SK-N-DZ (cell line): ENCODE measurements around the gene ACER3.
"Not testable (repeated sequence)": the region's sequence is repeated elsewhere in the genome, so short reads cannot be mapped to it uniquely, and the experiment has no call there.

Experiments used
- DNase-seq: peaks from one replicate; pipeline ENCODE4 v3.0.0-alpha.2; 2015; ENCODE audit warnings: low spot score

Gene ACER3

GRCh38 chr11:77057938-77058474 is 197.3 kb downstream of the ACER3 start:
- DNase-seq = no peak

GRCh38 chr11:77058900-77059299 is 198.2 kb downstream of the ACER3 start:
- DNase-seq = no peak

DNA sequence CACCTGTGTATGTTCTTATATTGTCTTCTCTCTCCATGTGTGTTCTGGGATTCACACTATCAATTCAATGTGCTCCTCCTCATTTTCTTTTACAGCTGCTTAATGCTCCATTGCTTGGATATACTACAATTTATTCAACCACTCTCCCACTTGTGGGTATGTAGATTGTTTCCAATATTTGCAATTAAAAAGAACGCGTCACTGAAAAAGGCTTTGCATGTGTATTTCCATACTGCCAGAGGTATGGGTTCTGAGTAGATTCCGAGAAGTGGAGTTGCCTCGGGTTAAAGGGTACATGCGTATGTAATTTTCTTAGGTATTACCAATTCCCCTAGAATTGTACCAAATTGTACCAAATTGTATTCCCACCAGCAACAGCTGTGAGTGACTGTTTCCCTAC is 199.1 kb downstream of the ACER3 start:
- no peak for DNase-seq

GRCh38 chr11:77060234-77060633 is 199.5 kb downstream of the ACER3 start:
- DNase-seq = no peak

DNA sequence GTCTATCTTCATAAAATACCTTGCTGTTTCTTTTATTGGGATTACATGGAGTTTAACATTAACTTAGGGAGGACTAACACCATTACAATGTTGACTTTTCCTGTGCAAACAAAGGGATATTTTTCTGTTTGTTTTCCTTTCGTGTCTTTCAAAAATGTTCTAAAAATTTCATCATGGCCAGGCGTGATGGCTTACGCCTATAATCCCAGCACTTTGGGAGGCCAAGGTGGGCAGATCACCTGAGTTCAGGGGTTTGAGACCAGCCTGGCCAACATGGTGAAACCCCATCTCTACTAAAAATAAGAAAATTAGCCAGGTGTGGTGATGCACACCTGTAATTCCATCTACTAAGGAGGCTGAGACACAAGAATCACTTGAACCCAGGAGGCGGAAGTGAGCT is 200.5 kb downstream of the ACER3 start:
- DNase-seq = not testable (repeated sequence)

- no peak for DNase-seq
Observed at GRCh38 chr11:77062924-77063323, 202.2 kb downstream of the ACER3 start.

- no peak for DNase-seq
Observed at GRCh38 chr11:77063407-77063806, 202.7 kb downstream of the ACER3 start.

GRCh38 chr11:77063861-77064260 is 203.1 kb downstream of the ACER3 start:
- no peak for DNase-seq

GRCh38 chr11:77064648-77065217 is 204.0 kb downstream of the ACER3 start:
- DNase-seq = no peak

GRCh38 chr11:77065878-77066228 is 205.1 kb downstream of the ACER3 start:
- DNase-seq = no peak

GRCh38 chr11:77066229-77067042 is 205.7 kb downstream of the ACER3 start, which contains the start of gene CAPN5:
Gene CAPN5, plus strand, starts transcription at chr11:77066971. Its CDS starts 17,916 bp downstream, at chr11:77084887.
- peak; percentile 88 for DNase-seq

GRCh38 chr11:77067861-77068443 is 207.2 kb downstream of the ACER3 start:
- no peak for DNase-seq

DNA sequence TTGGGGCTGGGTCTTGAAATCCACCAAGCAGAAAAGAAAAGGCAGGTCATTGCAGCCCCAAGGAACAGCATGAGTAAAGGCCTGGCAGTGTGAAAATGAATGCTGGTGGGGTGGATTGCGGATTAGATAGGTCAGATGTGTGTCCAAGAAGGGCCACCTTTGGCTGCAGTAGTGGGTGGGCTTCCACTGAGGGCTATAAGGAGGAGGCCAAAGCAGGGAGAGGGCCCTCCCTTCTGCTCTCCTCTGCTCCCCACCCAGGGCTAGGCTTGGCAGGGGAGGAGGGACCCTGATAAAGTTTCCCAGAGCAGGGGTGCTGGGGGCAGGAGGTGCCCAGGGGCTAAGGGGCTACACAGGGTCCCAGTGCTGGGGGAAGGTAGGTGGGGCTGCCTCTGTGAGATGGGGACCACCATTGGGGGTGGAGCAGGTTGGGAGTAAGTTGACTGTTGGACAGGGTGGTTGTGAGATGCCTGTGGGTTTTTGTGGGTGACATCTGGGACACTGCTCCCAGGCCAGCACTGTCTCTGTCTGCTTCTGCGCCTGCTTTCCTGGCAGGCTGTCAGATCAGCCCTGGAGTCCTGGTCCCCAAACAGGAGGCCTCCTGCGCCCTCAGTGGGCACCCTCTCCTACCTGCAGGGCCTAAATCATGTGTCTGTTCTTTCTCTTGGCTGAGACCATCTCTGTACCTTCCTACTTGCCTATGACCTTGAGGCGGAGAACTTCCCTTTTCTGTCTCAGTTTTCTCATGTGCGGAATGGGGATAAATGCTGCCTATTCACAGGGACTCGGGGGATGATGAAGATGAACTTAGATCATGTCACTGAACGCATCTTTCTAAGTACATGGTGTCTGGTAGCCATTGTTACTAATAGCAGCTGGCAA is 208.0 kb downstream of the ACER3 start:
- DNase-seq = no peak

- no peak for DNase-seq
Observed at GRCh38 chr11:77069336-77069968, 208.7 kb downstream of the ACER3 start.

DNA sequence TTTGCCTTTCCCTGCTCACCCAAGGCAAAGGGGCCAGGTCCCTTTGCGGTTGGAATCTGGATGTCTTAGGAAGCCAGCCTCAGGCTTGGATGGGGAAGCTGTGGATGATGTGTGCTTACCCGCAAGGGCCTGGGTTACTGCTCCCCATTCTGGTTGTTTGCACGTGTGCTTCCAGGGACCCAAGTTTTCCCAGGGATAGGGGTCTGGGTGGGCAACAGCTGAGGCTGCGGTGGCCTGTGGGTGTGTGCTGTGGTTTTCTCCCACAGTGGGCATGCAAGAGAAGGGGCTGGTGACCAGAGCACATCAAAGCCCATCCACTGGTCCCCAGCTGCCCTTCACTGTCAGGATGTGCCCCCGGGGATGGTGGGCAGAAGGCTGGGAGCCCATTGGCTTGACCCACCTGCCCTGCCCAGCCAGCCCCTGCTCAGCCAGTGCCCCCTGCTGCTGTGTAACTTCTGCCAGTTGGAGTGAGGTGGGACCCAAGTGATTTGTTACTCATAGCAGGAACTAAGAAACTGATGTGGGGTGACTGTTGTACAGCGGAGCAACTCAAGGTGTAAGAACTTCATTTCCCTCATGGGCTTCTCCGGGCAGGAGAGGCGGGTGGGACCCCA is 209.4 kb downstream of the ACER3 start:
- DNase-seq = no peak

DNA sequence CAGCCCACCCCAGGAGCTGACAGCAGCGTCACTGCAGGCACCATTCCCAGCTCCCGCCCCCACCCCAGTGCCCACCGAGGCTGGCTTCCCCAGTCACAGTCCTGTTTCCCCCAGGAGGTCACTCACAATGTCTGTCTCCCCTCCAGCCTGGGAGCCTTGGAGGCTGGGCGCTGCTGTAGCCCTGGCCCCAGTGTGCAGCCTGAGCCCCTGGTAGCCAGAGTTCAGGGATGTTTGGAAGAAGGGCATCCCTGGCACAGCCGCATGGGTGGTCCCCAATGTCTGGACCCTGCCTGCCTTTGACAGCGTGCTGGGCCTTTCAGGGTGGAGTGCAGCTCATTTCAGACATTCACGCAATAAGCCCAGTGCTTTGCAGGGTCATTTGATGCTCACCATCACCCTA is 210.4 kb downstream of the ACER3 start:
- no peak for DNase-seq

GRCh38 chr11:77071671-77072605 is 211.2 kb downstream of the ACER3 start:
- no peak for DNase-seq

GRCh38 chr11:77072851-77073327 is 212.2 kb downstream of the ACER3 start:
- no peak for DNase-seq

DNA sequence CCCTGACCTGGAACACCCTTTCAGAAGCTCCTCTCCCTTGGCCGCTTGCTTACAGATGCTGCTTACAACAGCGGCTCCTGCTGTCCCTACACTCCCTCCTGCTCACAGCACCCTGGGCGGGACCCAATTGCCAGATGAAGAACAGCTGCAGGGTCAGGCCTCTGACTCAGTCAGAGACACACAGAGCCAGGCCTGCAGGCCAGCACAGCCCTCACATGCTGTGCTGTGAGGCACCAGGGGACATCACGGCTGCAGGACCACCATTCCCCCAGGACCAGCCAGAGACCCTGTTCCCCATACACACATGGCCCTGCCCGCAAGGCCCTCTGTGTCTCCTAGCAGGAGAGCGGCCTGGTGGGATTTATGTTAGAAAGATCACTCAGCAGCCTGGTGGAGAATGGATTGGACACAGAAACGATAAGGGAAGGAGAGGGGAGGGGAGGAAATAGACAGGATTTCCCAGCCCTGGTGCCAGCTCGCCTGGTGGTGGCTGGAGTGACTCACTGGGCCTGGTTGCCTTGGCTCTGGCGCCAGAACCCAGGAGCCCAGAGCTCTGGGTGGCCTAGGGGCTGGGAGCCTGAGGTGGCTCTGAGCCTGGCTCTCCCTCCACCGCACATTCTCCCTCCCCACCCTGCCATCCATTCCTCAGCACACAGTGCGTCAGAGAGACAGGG is 212.7 kb downstream of the ACER3 start:
- peak; percentile 93 for DNase-seq
